ENCODE data around the gene ISCU.

GRCh38 chr12:108599541-108599940 lies 37.1 kb downstream of the ISCU start:
- TF ChIP-seq ZNF274 (IDR thresholded peaks at IDR 0.05; ENCODE audit: borderline replicate concordance, low read depth, low read length) (no peak), EP300 (IDR thresholded peaks at IDR 0.05; ENCODE audit: low read length) (no peak), TEAD4 (IDR thresholded peaks at IDR 0.05; ENCODE audit: low read length) (no peak), TEAD4 (CRISPR knock-in tag; IDR thresholded peaks at IDR 0.05; ENCODE audit: borderline replicate concordance) (no peak), TBL1XR1 (IDR thresholded peaks at IDR 0.05; ENCODE audit: low read length in 2 of 2) (no peak), SIN3A (IDR thresholded peaks at IDR 0.05; ENCODE audit: borderline replicate concordance in 2 of 2, control insufficient read depth in 1 of 2, low read depth in 2 of 2, low read length in 2 of 2) (no peak), ZBTB11 (CRISPR knock-in tag; IDR thresholded peaks at IDR 0.05) (no peak), KDM5B (IDR thresholded peaks at IDR 0.05; ENCODE audit: insufficient replicate concordance, low read depth, low read length) (no peak), REST (IDR thresholded peaks at IDR 0.05; ENCODE audit: borderline replicate concordance) (no peak), REST (CRISPR knock-in tag; IDR thresholded peaks at IDR 0.05; ENCODE audit: low read depth) (no peak), HDAC2 (IDR thresholded peaks at IDR 0.05) (no peak), EZH2 (IDR thresholded peaks at IDR 0.05; ENCODE audit: borderline replicate concordance, low read depth, low read length) (no peak), MXI1 (IDR thresholded peaks at IDR 0.05; ENCODE audit: low read depth, low read length) (no peak)
